Heart left ventricle (tissue), 16 donors: Measurements from ENCODE around the gene MRPS33. TPM values are rescaled to one million over a fixed set of nuclear protein-coding genes. Genes with fewer than 3 reads are reported as not detected.

Source experiments
- ATAC-seq, 4 donors: fragments of 200-7000 bp; cut with Tn5 transposase; one replicate each; pipeline ENCODE4 v1.9.1; 2020 to 2022; ENCODE audit warnings: moderate library complexity in 4 of 4, mild to moderate bottlenecking in 3 of 4, moderate number of reproducible peaks in 1 of 4
- DNase-seq, 5 donors: peaks; one replicate each; pipeline ENCODE4 v3.0.0-alpha.2; 2020
- H3K27ac ChIP-seq, 12 donors: fragments of 200-600 bp; sonication (generic) in 4 of 12; one replicate each; pipeline versions ENCODE4 v1.5.0 to v1.8.0; 2016 to 2022; ENCODE audit warnings: mild to moderate bottlenecking in 2 of 12
- H3K27me3 ChIP-seq, 9 donors: fragments of 200-600 bp; sonication (generic) in 2 of 9; one replicate each; pipeline versions ENCODE4 v1.5.1 to v1.8.0; 2016 to 2022; ENCODE audit warnings: mild to moderate bottlenecking in 3 of 9
- H3K36me3 ChIP-seq, 9 donors: fragments of 200-600 bp; sonication (generic) in 2 of 9; one replicate each; pipeline versions ENCODE4 v1.5.0 to v1.8.0; 2018 to 2022; ENCODE audit warnings: mild to moderate bottlenecking in 2 of 9
- H3K4me1 ChIP-seq, 12 donors: fragments of 200-600 bp; sonication (generic) in 4 of 12; one replicate each; pipeline versions ENCODE4 v1.5.0 to v1.8.0; 2016 to 2022; ENCODE audit warnings: mild to moderate bottlenecking in 3 of 12
- H3K4me3 ChIP-seq, 12 donors: fragments of 200-600 bp; sonication (generic) in 4 of 12; one replicate each; pipeline versions ENCODE4 v1.5.0 to v1.8.0; 2017 to 2022; ENCODE audit warnings: mild to moderate bottlenecking in 9 of 12, moderate library complexity in 4 of 12
- H3K9me3 ChIP-seq, 12 donors: fragments of 200-600 bp; sonication (generic) in 4 of 12; one replicate each; pipeline versions ENCODE4 v1.5.0 to v1.8.0; 2016 to 2022; ENCODE audit warnings: mild to moderate bottlenecking in 1 of 12
- CTCF ChIP-seq, 12 donors: fragments of 200-600 bp; sonication (generic) in 4 of 12; IDR thresholded peaks; one replicate each; pipeline versions ENCODE4 v1.5.0 to v1.8.0; 2018 to 2022; ENCODE audit warnings: antibody characterized with exemption in 12 of 12, mild to moderate bottlenecking in 5 of 12
- POLR2A ChIP-seq, 2 donors: fragments of 450-650 bp; IDR thresholded peaks; one replicate each; pipeline ENCODE4 v1.6.1; 2017; ENCODE audit warnings: antibody characterized with exemption in 2 of 2, mild to moderate bottlenecking in 2 of 2, moderate library complexity in 2 of 2
- WGBS, 4 donors: extraction: QIAGEN DNeasy Blood & Tissue Kit in 2 of 4; methylation state at CpG; one replicate each; pipeline versions ENCODE4 v1.1.5 to v1.1.7; 2013 to 2018; 5-methylcytosine and 5-hydroxymethylcytosine counted together
- intact Hi-C, 10 donors: fragments of 100-400 bp; cut with DNase I; formaldehyde crosslinking; loops; one replicate each; pipeline versions ENCODE4 v1.11.1 to v1.14.2; 2022
- polyA plus RNA-seq, 2 donors: library from polyadenylated mRNA; stranded (reverse); fragments of 200-250 nt; gene quantifications; one replicate each; pipeline ENCODE4 v1.2.3, GENCODE V29; 2013
- total RNA-seq, 9 donors: library from RNA; depleted of rRNA in 2 of 9; stranded (reverse); fragments of >200 nt in 2 of 9; fragmentation: NEBNext Ultra II Directional in 3 of 9; extraction: Animal tissue kit (Norgen Biotek cat#: 25700) in 3 of 9; gene quantifications; one replicate each; pipeline versions ENCODE4 v1.1.0 to v1.2.4, GENCODE V29; 2016 to 2023
- donor health status: ischemic (EF 13 %, LVEDD 7.1; RV severe dilation, severe dysfunction).
- donor health status: healthy with polysubstance abuse.
- donor health status: DM: no; HTN: yes; CAD: no.
- donor health status: DM: no; HTN: no; CAD: no.
- donor health status: ischemic (EF 25% LVEDD 6.9; RV normal size, moderate dysfunction).
- donor health status: ischemic (EF 25% LVEDD 5.7; RV mildly dilated, moderate dysfunction).
- donor health status: healthy.
- donor health status: DM: yes; HTN: yes; CAD: no.
- donor health status: ischemic (EF 35%, LVEDD 5.7; RV mildly dilated, moderate dysfunction).
- donor health status: nonischemic (EF 11% LVEDD 7.7; RV severe dilation, severe dysfunction).
- donor health status: DM: yes; HTN: yes; CAD: no.
- donor health status: PGD.
- donor health status: ischemic (EF 29% LVEDD 5.4; RV normal size, mild dysfunction).
- donor health status: nonischemic (EF 23%, LVEDD 6.1; RV moderate dilation, normal function).

Gene MRPS33
- total and polyA plus RNA-seq, 11 donors, result 43.7 to 146 (median 105) TPM

GRCh38 chr7:140981951-140982350 is 32.8 kb downstream of the MRPS33 start:
- WGBS, 4 donors, result 44 to 62% (median 60%) methylated on average over 2 of the region's 2 CpGs
- ATAC-seq, result no peak
- Histone ChIP-seq H3K27ac (no peak overlapping the region), H3K9me3 (peaks cover 0 to 18% (median 7%) of the 10 kb centered on the region in 12 donors), H3K4me3 (no peak overlapping the region), H3K27me3 (no peaks in the 10 kb centered on the region), H3K4me1 (no peaks in the 10 kb centered on the region), H3K36me3 (no peaks in the 10 kb centered on the region)
- intact Hi-C loops, result no loop called here
- no peak for DNase-seq
- TF ChIP-seq CTCF (IDR thresholded peaks at IDR 0.05), result no peak
- TF ChIP-seq POLR2A (IDR thresholded peaks at IDR 0.05), result no peak

GRCh38 chr7:140977741-140978140 is 37.0 kb downstream of the MRPS33 start:
- Histone ChIP-seq H3K27ac (no peak overlapping the region), H3K27me3 (no peaks in the 10 kb centered on the region), H3K4me3 (no peak overlapping the region), H3K36me3 (no peaks in the 10 kb centered on the region), H3K9me3 (no peaks in the 10 kb centered on the region), H3K4me1 (no peaks in the 10 kb centered on the region)
- intact Hi-C loops, result no loop called here
- 75 to 88% (median 81%) methylated on average over 1 of the region's 1 CpG for WGBS, 4 donors
- TF ChIP-seq POLR2A (IDR thresholded peaks at IDR 0.05) (no peak), CTCF (IDR thresholded peaks at IDR 0.05) (no peak)
- DNase-seq (no peak), ATAC-seq (no peak)

- 82 to 90% (median 85%) methylated on average over 9 of the region's 9 CpGs for WGBS, 4 donors
- Histone ChIP-seq H3K27me3 (no peaks in the 10 kb centered on the region), H3K27ac (no peak overlapping the region), H3K4me3 (no peak overlapping the region), H3K4me1 (no peaks in the 10 kb centered on the region), H3K9me3 (no peaks in the 10 kb centered on the region), H3K36me3 (no peaks in the 10 kb centered on the region)
- ATAC-seq (no peak), DNase-seq (no peak)
- TF ChIP-seq POLR2A (IDR thresholded peaks at IDR 0.05), result no peak
- TF ChIP-seq CTCF (IDR thresholded peaks at IDR 0.05), result no peak
- intact Hi-C loops, result no loop called here
These were observed 41.6 kb downstream of the MRPS33 start for GRCh38 chr7:140972876-140973829.

- Histone ChIP-seq H3K4me1 (no peaks in the 10 kb centered on the region), H3K27ac (no peak overlapping the region), H3K4me3 (no peak overlapping the region), H3K9me3 (no peaks in the 10 kb centered on the region), H3K36me3 (no peaks in the 10 kb centered on the region), H3K27me3 (no peaks in the 10 kb centered on the region)
- no peak for ATAC-seq
- TF ChIP-seq CTCF (IDR thresholded peaks at IDR 0.05), result no peak
- TF ChIP-seq POLR2A (IDR thresholded peaks at IDR 0.05), result no peak
- no peak for DNase-seq
- 73 to 84% (median 78%) methylated on average over 2 of the region's 2 CpGs for WGBS, 4 donors
- intact Hi-C loops, result no loop called here
These were observed 42.4 kb downstream of the MRPS33 start for GRCh38 chr7:140972344-140972743.
